GM18873 (cell line): ENCODE results near the gene MZB1.

ENCODE experiments used
- ATAC-seq: cut with Tn5 transposase; IDR thresholded peaks from one replicate; pipeline ENCODE4 v1.9.1; 2021; ENCODE audit warnings: mild to moderate bottlenecking, moderate library complexity, moderate number of reproducible peaks; ENCODE audit not compliant: unreplicated experiment, low FRiP score

MZB1 gene, protein sequence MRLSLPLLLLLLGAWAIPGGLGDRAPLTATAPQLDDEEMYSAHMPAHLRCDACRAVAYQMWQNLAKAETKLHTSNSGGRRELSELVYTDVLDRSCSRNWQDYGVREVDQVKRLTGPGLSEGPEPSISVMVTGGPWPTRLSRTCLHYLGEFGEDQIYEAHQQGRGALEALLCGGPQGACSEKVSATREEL

DNA sequence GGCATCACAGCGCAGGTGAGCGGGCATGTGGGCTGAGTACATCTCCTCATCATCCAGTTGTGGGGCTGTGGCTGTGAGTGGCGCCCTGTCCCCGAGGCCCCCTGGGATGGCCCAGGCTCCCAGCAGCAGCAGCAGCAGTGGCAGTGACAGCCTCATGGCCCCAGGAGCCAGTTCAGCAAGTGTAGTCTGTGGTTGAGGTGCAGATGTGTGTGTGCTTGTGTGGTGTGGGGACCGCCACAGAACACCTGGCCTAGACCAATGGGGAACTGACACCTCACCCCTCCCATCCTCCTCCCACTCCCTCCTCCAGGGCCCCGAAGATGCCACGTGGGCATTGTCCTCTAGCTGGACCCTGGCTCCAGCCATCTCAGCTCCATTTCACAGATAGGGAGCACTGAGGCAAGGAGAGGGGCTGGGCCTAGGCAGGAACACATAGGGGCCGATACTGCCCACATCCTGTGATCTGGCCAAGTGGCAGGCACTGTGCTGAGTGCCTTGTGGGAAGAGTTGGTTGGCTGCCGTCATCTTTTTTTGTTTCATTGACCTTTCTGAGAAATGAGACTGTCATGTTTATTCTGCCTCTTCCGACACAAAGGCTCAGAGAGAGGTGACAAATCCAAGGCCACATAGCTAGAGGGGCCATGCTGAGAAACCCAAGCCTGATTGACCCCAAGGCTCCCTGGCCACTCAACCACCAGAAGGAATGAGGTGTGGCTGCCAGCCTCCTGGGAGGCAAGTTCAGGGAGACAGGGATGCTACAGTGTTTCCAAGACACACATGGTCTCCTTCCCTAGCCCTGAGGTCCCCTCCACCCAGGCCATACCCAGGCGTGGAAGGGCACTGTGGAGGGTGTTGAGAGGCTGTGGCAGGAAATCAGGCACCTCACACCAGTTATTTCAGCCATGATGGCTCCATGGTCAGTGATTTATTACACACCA lies at the start of gene MZB1:
Gene MZB1, minus strand, starts transcription at position 213 of the 938 bp plus-strand sequence. Its CDS starts 57 bp downstream, at position 156.
- ATAC-seq: peak; percentile 34

- peak; percentile 68 for ATAC-seq
These were observed 49.5 kb upstream of the MZB1 start, which contains the start of gene DNAJC18 for GRCh38 chr5:139439013-139439903. DNAJC18 (minus strand) TSS chr5:139439525; CDS start chr5:139439445, 80 bp downstream.

DNA sequence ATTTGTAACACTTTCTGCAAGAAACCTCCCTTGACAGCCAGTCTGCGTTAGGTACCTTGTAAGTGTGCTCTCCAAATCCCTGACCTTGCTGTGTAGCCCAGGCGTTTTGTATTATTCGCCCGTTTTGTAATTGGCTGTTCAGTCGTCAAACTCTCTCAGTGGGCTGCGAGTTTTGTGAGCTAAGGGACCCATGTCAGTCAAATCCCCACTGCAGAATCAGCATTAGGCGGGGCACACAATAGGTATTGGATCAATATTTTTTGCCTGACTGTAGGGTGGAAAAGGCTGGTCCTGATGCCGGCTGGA lies 48.9 kb upstream of the MZB1 start:
- no peak for ATAC-seq

- ATAC-seq: no peak
These were observed 46.0 kb upstream of the MZB1 start for GRCh38 chr5:139435676-139436075.

DNA sequence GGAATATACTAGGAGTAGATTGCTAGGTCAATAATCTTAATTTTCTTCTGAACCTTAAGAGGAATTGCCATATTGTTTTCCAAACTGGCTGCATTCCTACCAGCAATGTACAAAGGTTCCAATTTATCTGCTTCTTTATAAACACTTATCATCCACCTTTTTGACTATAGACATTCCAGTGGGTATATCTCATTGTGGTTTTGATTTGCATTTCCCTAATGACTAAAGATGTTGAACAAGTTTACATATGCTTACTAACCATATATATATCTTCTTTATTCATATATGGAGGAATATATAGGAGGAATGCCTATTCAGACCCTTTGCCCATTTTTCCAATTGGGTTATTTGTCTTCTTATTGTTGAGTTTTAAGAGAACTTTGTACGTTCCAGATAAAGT lies 42.0 kb upstream of the MZB1 start:
- ATAC-seq: no peak

- ATAC-seq: no peak
These were observed 40.3 kb upstream of the MZB1 start for GRCh38 chr5:139430015-139430414.

GRCh38 chr5:139426203-139426885 lies 36.6 kb upstream of the MZB1 start:
- ATAC-seq: no peak

GRCh38 chr5:139425497-139425896 lies 35.8 kb upstream of the MZB1 start:
- ATAC-seq: no peak

GRCh38 chr5:139422307-139422893 lies 32.7 kb upstream of the MZB1 start:
- no peak for ATAC-seq

DNA sequence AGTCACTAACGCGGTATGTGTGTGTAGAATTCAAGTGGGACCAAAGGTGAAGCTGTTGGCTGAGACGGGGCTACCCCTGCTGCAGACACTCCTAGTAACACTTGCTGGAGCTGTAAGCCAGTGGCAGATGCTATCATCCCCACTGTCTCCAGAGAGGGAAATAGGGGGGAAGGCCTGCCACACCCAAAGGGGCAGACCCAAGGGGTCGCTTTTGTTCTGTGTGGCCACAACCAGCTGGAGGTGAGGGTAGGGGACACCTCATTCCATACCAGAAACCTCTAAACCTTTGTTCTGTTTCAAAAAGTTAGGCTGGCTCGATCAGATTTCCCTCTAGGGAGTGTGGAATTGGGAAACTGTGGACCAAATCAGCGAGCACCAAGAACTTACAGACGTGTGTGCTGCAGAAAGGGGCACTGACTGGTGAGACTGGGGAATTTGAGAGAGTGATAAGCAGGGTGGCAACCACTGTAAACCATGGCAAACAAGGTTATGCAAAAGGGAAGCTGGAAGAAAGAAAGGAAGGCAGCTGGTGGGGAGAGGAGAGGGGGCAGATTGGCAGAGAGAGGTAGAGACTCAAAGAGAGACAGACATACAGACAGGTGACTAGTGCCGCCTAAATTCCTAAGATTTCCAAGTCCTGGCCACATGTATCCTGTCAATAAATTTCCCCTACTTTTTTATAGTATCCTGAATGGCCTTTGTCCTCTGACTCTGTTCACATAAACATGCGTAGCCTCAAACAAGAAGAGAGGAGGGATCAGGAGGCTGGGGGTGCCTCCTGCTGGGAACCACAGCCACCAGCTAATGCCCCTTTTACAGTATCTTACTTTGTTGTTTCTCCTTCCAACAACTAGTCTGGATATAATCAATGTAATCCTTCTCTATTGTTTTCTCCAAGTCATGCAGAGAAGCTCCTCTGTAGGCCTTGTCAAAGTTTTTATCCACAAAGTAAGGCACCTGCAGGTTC lies 29.8 kb upstream of the MZB1 start:
- ATAC-seq: no peak

- no peak for ATAC-seq
These were observed 29.1 kb upstream of the MZB1 start for GRCh38 chr5:139418793-139419192.

DNA sequence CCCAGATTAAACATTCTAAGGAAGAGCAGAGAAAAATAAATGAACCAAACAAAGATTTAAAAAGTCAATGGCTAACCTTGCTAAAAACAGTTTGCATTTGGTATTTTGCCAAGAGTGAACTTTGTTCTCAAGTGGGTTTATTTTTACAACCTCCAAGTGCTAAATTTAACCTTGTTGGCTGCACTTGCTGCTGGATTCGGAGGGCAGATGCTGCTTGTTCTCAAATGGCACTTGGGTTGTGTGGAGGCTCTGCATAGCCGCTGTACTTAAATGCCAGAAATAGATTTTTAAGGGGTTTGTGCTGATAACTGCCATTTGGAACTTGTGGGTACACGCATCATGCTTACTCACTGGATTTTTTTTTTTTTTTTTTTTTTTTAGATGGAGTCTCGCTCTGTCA lies 27.5 kb upstream of the MZB1 start:
- ATAC-seq: no peak

GRCh38 chr5:139416651-139417050 lies 26.9 kb upstream of the MZB1 start:
- no peak for ATAC-seq

- no peak for ATAC-seq
These were observed 26.2 kb upstream of the MZB1 start for GRCh38 chr5:139415869-139416268.

DNA sequence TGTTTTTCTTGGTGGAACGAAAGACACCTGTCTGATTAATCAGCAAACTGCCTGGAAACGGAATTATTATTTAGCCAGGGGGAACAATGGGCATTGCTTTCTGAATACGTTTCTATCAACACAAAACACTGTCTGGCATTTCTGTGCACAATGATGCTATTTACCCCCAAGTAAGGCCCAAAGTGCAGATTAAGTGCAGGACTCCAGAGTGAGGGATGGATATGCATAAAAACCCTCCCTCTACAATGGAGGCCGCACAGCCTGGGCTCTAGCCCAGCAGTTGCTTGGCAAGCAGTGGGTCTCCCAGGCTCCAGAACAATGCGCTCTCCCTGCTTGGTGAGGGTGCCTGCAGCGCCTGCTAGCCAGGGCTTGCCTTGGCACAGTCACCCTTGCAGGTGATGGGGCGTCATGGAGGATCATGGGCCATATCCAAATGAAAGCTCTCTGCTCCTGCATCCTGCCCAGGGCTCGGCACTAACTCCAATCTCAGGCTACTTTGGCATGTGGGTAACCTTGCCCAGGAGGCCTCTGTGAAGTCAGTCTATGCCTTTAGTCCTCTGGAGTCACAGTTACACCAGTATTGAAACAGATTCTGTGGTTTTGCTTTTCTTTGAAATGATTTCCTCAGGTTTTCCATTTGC lies 25.6 kb upstream of the MZB1 start:
- no peak for ATAC-seq

- ATAC-seq: no peak
These were observed 24.9 kb upstream of the MZB1 start for GRCh38 chr5:139414581-139415130.

- ATAC-seq: no peak
These were observed 24.2 kb upstream of the MZB1 start for GRCh38 chr5:139413963-139414362.

- ATAC-seq: no peak
These were observed 23.4 kb upstream of the MZB1 start for GRCh38 chr5:139413153-139413552.
